Measurements from ENCODE around the gene TNNI2.
"Not testable (repeated sequence)": the region's sequence is repeated elsewhere in the genome, so short reads cannot be mapped to it uniquely, and the experiment has no call there.

Gene TNNI2

DNA sequence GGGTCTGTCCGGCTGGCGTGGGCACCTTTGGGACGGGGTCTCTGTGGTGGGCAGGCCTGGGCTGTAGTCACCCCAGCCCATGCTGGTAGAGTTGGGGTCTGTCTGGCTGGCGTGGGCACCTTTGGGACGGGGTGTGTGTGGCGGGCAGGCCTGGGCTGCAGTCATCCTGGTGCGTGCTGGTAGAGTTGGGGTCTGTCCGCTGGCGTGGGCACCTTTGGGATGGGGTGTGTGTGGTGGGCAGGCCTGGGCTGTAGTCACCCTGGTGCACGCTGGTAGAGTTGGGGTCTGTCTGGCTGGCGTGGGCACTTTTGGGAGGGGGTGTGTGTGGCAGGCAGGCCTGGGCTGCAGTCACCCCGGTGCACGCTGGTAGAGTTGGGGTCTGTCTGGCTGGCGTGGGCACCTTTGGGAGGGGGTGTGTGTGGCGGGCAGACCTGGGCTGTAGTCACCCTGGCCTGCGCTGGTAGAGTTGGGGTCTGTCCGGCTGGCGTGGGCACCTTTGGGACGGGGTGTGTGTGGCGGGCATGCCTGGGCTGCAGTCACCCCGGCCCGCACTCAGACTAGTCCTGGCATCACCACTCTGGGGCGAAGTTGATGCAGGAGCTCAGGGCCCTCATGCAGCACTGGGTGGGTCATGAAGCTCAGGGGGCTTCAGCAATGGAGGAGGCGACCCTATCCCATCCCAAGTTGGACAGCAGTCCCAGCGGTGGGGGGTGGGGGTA lies 33.6 kb downstream of the TNNI2 start:
- Histone ChIP-seq H3K9me3 (no peaks in the 10 kb centered on the region), H3K27me3 (peaks cover 0 to 47% of the 10 kb centered on the region in 2 donors), H3K4me3 (no peak overlapping the region), H3K4me1 (peaks cover 0 to 74% (median 41%) of the 10 kb centered on the region in 4 donors), H3K36me3 (no peaks in the 10 kb centered on the region), H3K27ac (peak overlapping the region; percentile 55 to 61)
- intact Hi-C loops (cut with DNase I; ENCODE audit: low total_unique reads): no loop called here
- no peak for DNase-seq
- TF ChIP-seq, protein P1, sequence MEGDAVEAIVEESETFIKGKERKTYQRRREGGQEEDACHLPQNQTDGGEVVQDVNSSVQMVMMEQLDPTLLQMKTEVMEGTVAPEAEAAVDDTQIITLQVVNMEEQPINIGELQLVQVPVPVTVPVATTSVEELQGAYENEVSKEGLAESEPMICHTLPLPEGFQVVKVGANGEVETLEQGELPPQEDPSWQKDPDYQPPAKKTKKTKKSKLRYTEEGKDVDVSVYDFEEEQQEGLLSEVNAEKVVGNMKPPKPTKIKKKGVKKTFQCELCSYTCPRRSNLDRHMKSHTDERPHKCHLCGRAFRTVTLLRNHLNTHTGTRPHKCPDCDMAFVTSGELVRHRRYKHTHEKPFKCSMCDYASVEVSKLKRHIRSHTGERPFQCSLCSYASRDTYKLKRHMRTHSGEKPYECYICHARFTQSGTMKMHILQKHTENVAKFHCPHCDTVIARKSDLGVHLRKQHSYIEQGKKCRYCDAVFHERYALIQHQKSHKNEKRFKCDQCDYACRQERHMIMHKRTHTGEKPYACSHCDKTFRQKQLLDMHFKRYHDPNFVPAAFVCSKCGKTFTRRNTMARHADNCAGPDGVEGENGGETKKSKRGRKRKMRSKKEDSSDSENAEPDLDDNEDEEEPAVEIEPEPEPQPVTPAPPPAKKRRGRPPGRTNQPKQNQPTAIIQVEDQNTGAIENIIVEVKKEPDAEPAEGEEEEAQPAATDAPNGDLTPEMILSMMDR (IDR thresholded peaks at IDR 0.05): no peak

DNA sequence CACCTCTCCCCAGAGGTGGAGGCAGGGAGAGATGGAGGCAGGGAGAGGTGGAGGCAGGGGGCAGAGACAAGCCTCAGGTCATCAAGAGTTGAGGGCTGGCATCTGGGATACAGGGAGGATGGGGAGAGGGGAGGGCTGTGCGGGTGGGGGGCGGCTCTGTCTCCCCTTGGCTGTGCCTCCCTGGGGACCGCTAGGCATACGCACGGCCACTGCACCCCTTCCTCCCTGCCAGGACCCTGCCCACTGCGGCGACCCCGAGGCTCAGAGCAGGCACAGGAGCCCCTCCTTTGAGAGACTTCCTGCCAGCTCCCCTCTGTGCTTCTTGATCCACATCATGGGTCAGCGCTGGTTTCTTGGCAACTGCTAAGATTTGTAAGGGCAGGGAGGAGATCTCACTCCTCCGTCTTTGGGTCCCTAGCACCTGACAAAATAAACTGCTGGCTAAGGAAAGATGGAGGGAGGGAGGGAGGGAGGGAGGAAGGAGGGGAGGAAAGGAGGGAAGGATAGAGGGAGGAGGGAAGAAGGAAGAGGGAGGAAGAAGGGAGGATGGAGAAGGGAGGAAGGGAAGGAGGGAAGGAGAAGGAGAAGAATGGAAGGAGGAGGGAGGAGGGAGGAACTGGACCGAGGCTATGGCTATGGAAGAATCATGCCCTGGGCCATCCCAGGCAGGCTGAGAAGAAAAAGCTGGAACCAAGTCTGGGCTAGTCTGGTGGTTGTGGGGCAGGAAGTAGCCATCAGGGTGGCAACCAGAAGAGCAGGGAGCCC lies 34.4 kb downstream of the TNNI2 start:
- Histone ChIP-seq H3K36me3 (no peaks in the 10 kb centered on the region), H3K27me3 (peaks cover 0 to 47% of the 10 kb centered on the region in 2 donors), H3K4me1 (peaks cover 0 to 71% (median 41%) of the 10 kb centered on the region in 4 donors), H3K4me3 (no peak overlapping the region), H3K9me3 (no peaks in the 10 kb centered on the region), H3K27ac (peak overlapping the region; percentile 32 to 55)
- TF ChIP-seq, protein P1 (IDR thresholded peaks at IDR 0.05): no peak
- DNase-seq: no peak
- intact Hi-C loops (cut with DNase I; ENCODE audit: low total_unique reads): no loop called here

DNA sequence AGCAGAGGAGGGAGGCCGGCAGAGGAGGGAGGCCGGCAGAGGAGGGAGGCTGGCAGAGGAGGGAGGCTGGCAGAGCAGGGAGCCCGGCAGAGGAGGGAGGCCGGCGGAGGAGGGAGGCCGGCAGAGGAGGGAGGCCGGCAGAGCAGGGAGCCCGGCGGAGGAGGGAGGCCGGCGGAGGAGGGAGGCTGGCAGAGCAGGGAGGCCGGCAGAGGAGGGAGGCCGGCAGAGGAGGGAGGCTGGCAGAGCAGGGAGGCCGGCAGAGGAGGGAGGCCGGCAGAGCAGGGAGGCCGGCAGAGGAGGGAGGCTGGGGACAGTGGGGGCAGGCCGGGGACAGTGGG lies 35.0 kb downstream of the TNNI2 start:
- H3K4me3 ChIP-seq, DNase-seq: not testable (repeated sequence)

DNA sequence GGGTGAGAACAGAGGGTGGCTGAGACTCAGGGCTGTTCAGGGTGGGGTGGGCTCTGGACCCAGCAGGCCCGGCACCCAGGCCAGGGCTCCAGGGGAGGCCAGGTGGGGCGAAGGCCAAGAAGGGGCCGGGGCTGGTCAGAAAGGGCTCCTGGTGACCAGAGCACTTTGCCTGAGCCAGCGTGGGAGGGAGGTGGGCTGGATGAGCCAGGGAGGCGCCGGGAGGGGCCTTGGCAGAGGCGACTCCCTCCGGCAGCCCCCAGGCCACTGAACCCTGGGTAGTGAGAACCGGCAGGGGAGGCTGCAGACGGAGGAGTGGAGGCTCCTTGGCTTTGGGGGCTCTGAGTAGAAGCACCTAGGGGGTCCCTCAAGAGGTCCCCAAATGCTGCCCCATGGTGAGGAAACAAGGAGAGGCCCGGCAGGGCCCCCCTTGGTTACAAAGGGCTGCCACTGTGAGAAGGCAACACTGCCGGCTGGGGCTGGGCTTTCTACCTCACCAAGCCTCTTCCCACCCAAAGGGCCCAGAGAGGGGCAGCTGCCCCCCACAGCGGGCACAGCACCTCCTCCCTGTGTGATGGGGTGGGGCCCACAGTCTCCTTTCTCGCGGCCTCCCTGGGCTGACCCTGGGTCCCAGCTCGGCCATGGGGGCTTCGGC lies 35.8 kb downstream of the TNNI2 start:
- Histone ChIP-seq H3K4me1 (peaks cover 0 to 60% (median 30%) of the 10 kb centered on the region in 4 donors), H3K27ac (peak overlapping the region; percentile 33 to 41), H3K27me3 (peaks cover 0 to 35% of the 10 kb centered on the region in 2 donors)
- not testable (repeated sequence) for DNase-seq, H3K9me3 ChIP-seq, H3K4me3 ChIP-seq, H3K36me3 ChIP-seq
- intact Hi-C loops (cut with DNase I; ENCODE audit: low total_unique reads): loop anchor here (5.0 kb wide), 1 partner anchor 37 kb away; the partner anchor contains the start of gene TNNI2

More for the DNA sequence above, 35.0 kb downstream of the TNNI2 start:
- peak overlapping the region in 1 of 2 donors; percentile 55 for H3K27ac ChIP-seq
- intact Hi-C loops (cut with DNase I; ENCODE audit: low total_unique reads); H3K9me3 ChIP-seq; H3K36me3 ChIP-seq: not testable (repeated sequence)
- H3K4me1 ChIP-seq: peaks cover 0 to 66% (median 36%) of the 10 kb centered on the region in 4 donors
- H3K27me3 ChIP-seq: peaks cover 0 to 42% of the 10 kb centered on the region in 2 donors

DNA sequence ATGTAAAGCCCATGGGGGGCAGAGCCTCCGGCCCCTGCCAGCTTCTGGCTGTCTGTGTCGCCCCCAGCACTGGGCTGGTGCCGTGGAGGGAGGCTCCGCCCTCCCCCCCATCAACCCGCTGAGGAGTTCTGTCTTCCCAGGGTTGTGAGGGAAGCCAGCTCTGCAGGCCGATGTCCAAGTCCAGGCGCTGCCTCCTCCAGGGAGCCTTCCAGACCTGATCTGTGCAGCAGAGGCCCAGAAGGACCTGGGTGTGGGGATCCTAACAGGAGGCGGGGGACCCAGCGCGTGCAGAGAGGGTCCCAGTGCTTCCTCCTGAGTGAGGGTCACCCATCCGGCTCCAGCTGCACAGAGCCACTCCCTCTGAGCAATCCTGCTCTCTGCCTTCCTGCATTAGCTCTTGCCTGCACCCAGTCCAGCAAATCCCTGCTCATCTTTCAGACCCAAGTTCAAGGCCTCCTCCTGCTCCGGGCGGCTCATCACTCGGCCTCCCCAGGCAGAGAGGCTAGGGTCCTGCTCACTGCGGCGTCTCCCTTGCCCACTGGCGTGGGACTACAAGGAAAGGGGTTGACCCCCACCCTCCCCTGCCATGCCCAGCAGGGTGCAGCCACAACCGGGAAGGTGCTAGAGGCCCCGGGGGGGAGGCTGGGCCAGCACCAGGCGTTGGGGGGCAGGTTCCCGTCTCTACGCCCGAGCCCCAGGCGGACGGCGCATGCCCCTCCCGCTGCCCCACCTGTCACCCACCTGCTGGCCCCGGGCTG lies 36.5 kb downstream of the TNNI2 start:
- Histone ChIP-seq H3K27ac (peak overlapping the region; percentile 33 to 68), H3K4me1 (peaks cover 0 to 58% (median 29%) of the 10 kb centered on the region in 4 donors), H3K9me3 (no peaks in the 10 kb centered on the region), H3K36me3 (no peaks in the 10 kb centered on the region), H3K4me3 (no peak overlapping the region), H3K27me3 (peaks cover 0 to 31% of the 10 kb centered on the region in 2 donors)
- TF ChIP-seq, protein P1 (IDR thresholded peaks at IDR 0.05): no peak
- intact Hi-C loops (cut with DNase I; ENCODE audit: low total_unique reads): loop anchor here (5.0 kb wide), 1 partner anchor 38 kb away; the partner anchor contains the start of gene TNNI2
- DNase-seq: peak in 1 of 2 donors; percentile 65

DNA sequence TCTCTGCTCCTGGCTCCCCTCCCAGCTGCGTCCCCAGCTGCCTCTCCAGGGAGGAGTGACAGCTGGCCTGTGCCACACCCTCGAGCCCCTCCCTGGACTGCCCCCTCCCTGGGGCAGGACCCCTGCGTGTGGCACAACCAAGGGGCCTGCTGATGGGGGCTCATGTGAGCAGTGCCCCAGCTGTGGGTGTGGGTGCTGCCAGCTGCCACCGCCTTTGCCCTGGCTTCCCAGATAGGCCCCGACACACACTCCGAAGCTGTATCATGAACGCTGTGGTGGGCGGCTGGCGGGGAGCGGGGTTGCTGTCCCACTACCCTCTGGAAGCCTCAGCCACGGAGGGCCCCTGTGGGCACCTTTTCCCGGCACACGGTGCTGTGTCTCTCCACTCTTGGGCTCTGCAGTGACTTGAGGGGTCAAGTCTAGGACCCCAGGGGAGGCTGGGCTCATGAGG lies 37.1 kb downstream of the TNNI2 start:
- H3K27me3 ChIP-seq: peaks cover 0 to 27% of the 10 kb centered on the region in 2 donors
- DNase-seq: peak in 1 of 2 donors; percentile 59
- not testable (repeated sequence) for H3K36me3 ChIP-seq, H3K4me3 ChIP-seq, H3K9me3 ChIP-seq
- H3K4me1 ChIP-seq: peaks cover 0 to 58% (median 25%) of the 10 kb centered on the region in 4 donors
- peak overlapping the region; percentile 50 to 68 for H3K27ac ChIP-seq
- intact Hi-C loops (cut with DNase I; ENCODE audit: low total_unique reads): loop anchor here (5.0 kb wide), 1 partner anchor 39 kb away; the partner anchor contains the start of gene TNNI2

Measured in tibial artery (tissue), 4 donors.